H1 (cell line): ENCODE results near the gene DDX1.

ENCODE experiments used
- BRCA1 ChIP-seq: IDR thresholded peaks from 2 replicates; pipeline ENCODE4 v1.6.1; 2012; ENCODE audit warnings: low read depth, low read length, improper control_type of control experiment
- CTCF ChIP-seq, 3 experiments: IDR thresholded peaks; 1 replicate in 2 of 3; 2 replicates in 1 of 3; pipeline versions ENCODE4 v1.5.1 to v1.6.1; 2011; ENCODE audit warnings: low read length in 3 of 3, mild to moderate bottlenecking in 3 of 3, inconsistent platforms in 2 of 3, low read depth in 1 of 3, moderate library complexity in 1 of 3; ENCODE audit not compliant: insufficient read depth in 1 of 3; ENCODE audit errors: control extremely low read depth in 1 of 3
- EGR1 ChIP-seq: IDR thresholded peaks from 2 replicates; pipeline ENCODE4 v1.6.1; 2011; ENCODE audit warnings: low read depth, low read length, borderline replicate concordance
- GABPA ChIP-seq: IDR thresholded peaks from 2 replicates; pipeline ENCODE4 v1.6.1; 2011; ENCODE audit warnings: mild to moderate bottlenecking, low read length, moderate library complexity, borderline replicate concordance; ENCODE audit not compliant: insufficient read depth
- GTF2F1 ChIP-seq: IDR thresholded peaks from 2 replicates; pipeline ENCODE4 v1.6.1; 2012; ENCODE audit warnings: low read depth, low read length, improper control_type of control experiment, borderline replicate concordance
- KDM5A ChIP-seq: fragments of 200-600 bp; IDR thresholded peaks from 2 replicates; pipeline ENCODE4 v1.7.1; 2012; ENCODE audit warnings: mild to moderate bottlenecking, low read length, inconsistent platforms, mixed read lengths
- MAX ChIP-seq: IDR thresholded peaks from 2 replicates; pipeline ENCODE4 v1.6.1; 2012; ENCODE audit warnings: inconsistent platforms
- POLR2AphosphoS5 ChIP-seq: IDR thresholded peaks from 2 replicates; pipeline ENCODE4 v1.6.1; 2011; ENCODE audit warnings: low read depth, low read length
- RFX5 ChIP-seq: IDR thresholded peaks from 2 replicates; pipeline ENCODE4 v1.6.1; 2011; ENCODE audit warnings: low read depth, low read length, improper control_type of control experiment, borderline replicate concordance
- RNF2 ChIP-seq: fragments of 200-900, 300-1000 bp; sonication (generic); IDR thresholded peaks from 2 replicates; pipeline ENCODE4 v1.7.1; 2016; ENCODE audit warnings: borderline replicate concordance, low read depth, mild to moderate bottlenecking, antibody characterized with exemption, low read length; ENCODE audit not compliant: poor library complexity, severe bottlenecking; ENCODE audit errors: missing control alignments
- USF2 ChIP-seq: IDR thresholded peaks from 2 replicates; pipeline ENCODE4 v1.6.1; 2011; ENCODE audit warnings: low read length, improper control_type of control experiment

GRCh38 chr2:15660491-15661294, 69.0 kb downstream of the DDX1 start:
- no peak for TF ChIP-seq RNF2
- no peak for TF ChIP-seq CTCF (IDR thresholded peaks at IDR 0.05; ENCODE audit: control extremely low read depth in 1 of 3, insufficient read depth in 1 of 3, low read depth in 1 of 3, low read length in 3 of 3)
- TF ChIP-seq MAX: no peak
- no peak for TF ChIP-seq POLR2AphosphoS5
- TF ChIP-seq USF2: no peak
- TF ChIP-seq GABPA: no peak
- no peak for TF ChIP-seq BRCA1
- no peak for TF ChIP-seq GTF2F1
- TF ChIP-seq KDM5A: no peak
- TF ChIP-seq RFX5: no peak
- no peak for TF ChIP-seq EGR1
